G401.6 (cell line): ENCODE measurements around the gene AEBP1.

Experiments used
- FAIRE-seq: peaks from 2 replicates; lab custom pipeline; 2012; peaks lifted over from hg19 to GRCh38; lab: Jason Lieb, UNC

Gene AEBP1

DNA sequence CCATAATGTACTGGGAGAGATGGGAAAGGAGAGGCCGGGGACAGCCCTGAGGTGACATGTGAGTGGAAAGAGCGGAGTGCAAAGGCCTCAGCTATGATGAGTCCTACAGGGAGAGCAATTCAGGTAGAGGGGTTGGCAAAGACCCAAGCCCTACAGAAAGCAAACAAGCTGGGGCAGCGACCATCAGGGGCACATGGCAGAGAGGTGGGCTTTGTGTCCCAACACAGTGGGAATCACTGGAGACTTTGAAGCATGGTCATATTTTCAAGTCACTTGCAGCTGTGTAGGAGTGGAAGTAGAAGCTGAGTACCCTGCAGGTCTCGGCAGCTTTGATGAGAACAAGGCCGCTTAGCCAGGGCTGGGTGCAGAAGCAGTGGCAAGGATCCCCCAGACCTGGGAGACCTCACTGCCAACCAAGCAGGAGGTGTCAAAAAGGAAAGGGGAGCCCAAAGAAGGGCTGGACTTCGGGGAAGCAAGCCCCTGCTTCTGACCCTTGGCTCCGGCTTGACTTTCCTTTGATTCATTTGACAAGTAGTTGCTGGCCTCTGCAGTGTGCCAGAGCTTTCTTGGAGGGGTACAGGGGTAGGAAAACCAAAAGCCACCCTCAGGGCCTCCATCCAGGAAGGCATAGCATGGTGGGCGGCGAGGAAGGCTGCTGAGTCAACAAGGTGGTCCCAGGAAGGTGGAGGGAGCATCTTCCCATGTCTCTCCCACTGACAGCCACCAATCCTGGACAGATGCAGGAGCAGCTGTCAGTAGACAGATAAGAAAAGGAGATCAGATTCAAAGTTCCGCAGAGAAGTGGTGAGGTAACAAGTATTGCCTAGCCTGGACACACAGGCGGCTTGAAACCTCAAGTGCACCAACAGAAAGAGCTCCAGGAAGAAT, 36.8 kb upstream of the AEBP1 start:
- FAIRE-seq, result no peak

DNA sequence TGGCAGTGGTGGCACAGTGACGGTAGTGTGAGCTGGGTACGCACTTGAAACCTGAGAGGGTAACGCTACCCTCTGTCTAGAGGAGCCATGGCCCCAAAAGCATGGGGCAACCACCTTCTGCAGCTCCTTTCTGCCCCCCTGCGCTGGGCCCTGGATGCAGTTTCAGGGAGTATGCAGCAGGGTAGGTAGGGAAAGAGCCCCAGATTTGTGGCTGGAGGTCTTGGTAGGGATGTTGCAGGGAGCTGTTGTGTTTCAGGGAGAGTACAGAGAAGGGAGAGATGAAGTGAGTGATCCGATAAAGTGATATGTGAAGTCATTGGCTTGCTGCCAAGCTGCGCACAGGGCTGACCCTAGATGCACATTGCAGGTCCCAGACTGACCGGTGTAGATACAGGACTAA, 36.1 kb upstream of the AEBP1 start:
- FAIRE-seq, result no peak

- FAIRE-seq, result no peak
These were observed 32.3 kb upstream of the AEBP1 start for GRCh38 chr7:44071726-44072363.

DNA sequence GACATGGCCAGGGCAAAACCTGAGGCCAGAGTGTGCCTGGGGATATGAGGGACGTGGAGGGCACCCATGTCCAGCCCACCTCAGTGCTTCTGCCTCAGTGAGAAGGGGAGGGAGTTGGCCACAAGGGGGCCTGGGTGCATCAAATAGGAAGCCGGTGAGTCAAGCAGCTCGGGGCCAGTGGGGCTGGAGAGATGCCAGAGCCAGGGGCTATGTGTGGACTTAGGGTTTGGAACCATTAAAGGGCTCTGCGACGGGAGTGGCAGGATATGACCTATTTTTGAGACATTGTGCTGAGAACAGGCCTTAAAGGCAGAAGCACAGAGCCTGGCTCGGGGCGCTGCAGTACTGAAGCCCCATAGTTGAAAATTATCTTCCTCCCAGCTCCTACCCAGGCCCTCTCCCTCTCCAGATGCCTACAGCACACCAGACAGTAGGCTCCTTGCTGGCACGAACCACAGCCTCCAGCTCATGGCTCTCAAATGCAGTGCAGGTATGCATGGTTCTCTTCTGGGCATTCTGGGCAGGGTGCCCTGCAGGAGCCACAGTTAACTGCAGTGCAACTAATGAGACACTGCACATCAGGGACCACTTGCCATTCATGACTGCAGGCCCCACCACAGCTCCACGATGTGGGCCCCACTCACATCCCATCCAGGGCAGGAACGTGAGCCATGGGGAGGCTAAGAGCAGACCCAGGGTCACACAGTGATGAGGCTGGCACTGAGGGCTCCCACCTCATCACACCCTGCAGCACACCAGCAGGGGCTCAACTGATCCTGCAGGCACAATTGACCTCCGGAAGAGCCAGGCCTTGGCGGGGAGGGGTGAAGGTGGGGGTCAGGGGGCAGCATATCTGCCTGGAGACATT, 31.5 kb upstream of the AEBP1 start:
- FAIRE-seq, result no peak

GRCh38 chr7:44073664-44074348, 30.3 kb upstream of the AEBP1 start:
- FAIRE-seq, result no peak

DNA sequence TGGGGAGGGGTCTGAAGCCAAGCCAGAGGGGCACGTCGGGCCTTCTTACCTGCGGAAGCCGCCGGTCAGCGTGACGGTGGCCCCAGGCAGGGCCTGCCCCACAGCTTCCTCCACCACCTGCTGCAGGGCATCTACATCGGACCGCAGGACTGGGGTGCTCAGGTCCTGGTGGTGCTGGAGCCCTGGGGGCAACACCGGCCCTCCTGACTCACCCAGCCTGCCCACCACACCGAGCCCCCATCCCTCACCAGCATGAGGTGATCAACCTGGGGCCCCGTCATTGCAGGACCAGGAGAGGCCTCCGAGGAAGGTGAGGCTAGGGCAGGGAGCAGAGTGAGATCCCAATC, 29.8 kb upstream of the AEBP1 start:
- FAIRE-seq, result no peak

GRCh38 chr7:44075296-44076075, 28.7 kb upstream of the AEBP1 start:
- no peak for FAIRE-seq

GRCh38 chr7:44076101-44076895, 27.8 kb upstream of the AEBP1 start:
- FAIRE-seq, result no peak

GRCh38 chr7:44077061-44077460, 27.1 kb upstream of the AEBP1 start:
- FAIRE-seq, result no peak

DNA sequence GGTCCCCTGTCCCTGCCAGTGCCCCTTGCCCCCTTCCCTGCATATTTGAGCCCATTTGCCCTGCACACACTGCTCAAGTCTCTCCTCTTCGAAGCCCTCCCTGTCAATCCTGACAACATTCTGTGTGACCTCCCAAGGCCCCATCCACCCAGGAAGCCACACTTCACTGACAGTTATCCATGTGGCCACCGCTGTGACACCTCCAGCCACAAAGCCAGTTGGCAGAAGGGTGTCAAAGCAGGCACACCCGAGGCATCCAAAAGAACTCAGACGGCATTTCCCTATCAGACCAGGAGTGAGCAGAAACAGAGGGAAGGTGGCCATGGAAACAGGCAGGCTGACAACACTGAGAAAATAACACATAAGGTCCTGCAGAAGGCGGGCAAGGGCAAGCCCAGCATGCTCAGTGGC, 26.5 kb upstream of the AEBP1 start:
- no peak for FAIRE-seq

DNA sequence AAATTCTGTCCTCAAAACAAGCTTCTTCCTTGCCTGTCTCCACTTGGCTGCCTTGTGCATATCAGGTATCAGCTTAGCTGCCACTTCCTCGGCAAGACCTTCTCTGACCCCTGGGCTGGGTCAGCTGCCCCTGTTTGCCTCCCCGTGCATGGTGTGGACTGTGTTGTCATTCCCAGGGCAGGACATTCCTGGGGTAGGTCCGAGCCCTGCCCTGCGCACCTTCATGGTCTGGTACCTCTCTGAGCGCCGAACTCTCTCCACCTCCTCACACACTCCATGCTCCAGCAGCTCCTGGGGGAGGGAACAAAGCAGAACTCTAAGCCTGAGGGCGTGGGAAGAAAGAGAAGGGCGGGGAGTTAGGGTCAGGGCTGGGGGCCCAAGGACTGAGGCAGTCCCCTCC, 25.6 kb upstream of the AEBP1 start:
- FAIRE-seq, result no peak

- no peak for FAIRE-seq
These were observed 24.7 kb upstream of the AEBP1 start for GRCh38 chr7:44079331-44080021.

- FAIRE-seq, result no peak
These were observed 24.0 kb upstream of the AEBP1 start for GRCh38 chr7:44080118-44080517.

DNA sequence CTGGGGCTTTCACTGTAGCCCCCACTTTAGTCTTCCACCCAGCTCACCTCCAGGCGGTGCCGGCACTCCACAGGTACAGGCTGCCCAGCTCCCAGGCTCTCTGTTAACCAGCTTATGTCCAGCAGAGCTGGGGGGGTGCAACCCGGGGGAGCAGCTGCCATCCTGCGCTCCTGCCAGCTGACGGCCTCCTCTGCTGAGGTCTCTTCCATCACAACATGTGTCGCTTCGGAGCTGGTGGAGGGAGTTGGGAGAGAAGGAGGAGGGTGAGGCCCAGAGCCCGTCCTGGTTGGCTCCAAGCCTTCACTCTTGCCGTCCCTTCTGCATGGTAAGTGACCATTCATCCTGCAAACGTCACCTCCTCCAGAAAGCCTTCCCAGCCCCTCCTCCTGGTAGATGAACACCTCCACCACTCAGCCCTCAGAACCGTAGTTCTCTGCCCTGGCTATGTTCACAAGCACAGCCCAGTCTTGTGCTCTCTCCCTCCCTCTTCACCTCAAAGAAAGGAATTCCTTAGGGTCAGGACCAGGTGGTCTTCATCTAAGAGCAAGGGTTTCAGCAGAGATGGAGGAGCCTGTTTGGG, 23.4 kb upstream of the AEBP1 start:
- FAIRE-seq, result no peak

DNA sequence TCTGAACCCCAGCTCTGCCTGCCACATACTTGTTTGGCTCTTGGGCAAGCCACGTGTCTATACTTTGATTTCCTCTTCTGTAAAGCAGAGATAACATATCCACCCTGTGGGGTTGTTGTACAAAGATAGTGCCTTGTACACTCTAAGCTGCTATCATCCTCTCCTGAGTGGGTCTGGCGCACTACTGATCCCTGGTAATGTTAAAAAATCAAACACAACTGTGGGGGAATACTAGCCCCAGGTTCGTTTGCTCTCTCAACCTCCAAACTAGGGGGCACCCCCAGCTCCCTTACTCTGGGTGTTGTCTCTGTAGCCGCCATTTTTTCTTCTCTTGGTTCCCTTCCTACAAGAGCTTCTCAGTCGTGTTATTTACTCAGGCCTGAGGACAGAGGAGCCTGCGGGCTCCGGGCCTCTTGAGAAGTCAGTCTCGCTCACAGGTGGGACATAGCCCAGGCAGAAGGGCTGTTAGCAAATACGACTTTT, 22.8 kb upstream of the AEBP1 start:
- no peak for FAIRE-seq

GRCh38 chr7:44082541-44083207, 21.5 kb upstream of the AEBP1 start:
- peak; percentile 91 for FAIRE-seq

DNA sequence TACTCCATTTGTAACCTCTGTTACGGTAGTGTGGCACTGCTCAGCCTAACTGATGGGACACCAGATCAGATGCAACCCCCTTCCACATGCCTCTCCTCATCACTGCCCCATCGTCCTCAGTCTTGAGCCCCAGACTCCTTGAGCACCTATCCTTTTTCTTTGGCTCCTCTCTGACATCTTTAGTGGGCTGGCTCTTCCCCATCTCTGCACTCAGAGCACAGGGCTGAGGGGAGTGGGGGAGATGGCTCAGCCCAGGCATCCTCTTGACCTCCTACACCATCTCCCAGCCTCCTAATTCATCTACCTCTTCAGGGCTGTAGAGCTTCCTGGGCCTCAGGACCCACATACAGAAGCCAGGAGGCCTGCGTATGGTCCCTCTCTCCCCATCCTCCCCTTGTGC, 20.3 kb upstream of the AEBP1 start:
- no peak for FAIRE-seq

DNA sequence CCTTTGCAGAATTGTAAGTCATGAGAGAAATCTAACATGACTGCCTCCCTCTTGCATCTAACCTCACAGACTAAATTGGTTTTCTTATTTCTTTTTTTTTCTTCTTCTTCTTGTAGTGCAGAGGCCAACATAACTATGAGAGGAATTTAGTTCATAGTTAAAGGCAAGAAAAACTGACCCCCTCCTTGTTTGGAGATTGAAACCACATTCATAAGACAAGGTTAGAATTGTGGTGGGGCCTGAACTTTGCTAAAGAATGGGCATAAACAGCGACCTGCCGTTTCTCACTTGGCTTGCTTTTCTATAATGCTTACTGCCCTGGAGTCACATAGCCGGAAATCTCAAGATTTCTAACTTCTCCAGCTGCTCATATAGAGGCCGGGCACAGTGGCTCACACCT, 19.4 kb upstream of the AEBP1 start:
- no peak for FAIRE-seq

DNA sequence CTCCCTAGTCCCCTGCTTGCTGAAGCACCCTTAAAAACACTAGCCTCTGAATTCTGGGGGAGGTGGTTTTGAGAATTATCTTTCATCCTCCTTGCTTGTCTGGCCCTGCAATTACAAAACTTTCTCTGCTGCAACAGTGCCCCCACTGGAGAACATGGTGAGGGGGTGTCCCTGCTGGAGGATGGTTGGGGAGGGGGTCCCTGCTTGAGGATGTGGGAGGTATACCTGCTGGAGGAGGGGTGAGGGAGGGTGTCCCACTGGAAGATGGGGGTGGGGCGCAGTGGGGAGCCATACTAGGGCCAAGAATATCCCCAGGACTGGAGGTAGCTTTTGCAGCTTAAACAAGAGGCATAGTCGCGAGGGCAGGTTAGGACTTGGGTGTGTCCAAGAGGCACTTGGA, 18.6 kb upstream of the AEBP1 start:
- FAIRE-seq, result no peak
